ENCODE measurements around the gene CCNF.
"Not testable (repeated sequence)": the region's sequence is repeated elsewhere in the genome, so short reads cannot be mapped to it uniquely, and the experiment has no call there.

Gene CCNF

DNA sequence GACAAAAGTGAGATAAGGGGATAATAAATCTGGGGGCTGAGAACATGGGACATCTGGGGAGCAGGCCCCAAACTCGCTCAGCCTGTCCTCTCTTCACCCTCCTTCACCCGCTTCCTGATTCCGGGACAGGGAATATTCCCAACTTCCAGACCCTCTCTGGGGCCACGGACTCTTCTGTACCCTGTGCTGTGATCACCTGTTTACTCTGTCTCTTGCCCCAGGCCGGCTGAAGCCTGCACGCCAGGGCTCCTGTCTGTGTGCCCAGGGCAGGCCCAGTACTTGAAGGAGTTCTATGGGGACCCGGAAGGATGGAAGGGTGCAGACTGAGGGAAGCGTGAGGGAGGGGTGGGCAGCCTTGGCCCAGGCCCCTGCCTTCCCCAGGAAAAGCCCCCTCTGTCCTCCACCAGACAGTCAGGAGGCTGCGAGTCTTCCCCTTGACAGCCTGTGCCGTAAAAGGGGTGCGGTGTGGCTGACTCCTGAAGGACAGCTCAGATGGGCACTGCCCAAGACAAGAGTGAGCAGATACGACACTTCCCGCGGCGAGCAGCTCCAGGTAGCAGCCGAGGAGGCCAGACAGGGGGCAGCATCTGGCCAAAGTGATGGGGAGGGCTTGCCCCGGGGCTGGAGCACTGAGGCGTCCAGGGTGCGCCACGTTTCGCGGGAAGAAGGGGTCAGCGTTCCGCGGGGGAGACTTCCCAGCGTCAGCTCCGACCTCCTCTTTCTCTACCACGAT lies 1.0 kb upstream of the CCNF start:
- DNase-seq = no peak

DNA sequence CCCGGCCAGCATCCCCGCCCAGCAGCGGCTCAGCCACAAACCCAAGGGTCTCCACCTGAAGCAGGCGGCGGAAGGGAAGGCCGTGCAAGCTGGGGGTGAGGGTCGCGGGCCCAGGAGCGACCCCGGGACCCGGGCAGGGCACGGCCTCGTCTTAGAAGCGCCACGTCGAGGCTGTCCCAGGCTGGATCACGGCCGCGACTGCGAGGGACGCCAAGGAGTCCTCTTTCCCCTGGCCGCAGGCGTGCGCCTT lies 538 bp upstream of the CCNF start:
- no peak for DNase-seq

DNA sequence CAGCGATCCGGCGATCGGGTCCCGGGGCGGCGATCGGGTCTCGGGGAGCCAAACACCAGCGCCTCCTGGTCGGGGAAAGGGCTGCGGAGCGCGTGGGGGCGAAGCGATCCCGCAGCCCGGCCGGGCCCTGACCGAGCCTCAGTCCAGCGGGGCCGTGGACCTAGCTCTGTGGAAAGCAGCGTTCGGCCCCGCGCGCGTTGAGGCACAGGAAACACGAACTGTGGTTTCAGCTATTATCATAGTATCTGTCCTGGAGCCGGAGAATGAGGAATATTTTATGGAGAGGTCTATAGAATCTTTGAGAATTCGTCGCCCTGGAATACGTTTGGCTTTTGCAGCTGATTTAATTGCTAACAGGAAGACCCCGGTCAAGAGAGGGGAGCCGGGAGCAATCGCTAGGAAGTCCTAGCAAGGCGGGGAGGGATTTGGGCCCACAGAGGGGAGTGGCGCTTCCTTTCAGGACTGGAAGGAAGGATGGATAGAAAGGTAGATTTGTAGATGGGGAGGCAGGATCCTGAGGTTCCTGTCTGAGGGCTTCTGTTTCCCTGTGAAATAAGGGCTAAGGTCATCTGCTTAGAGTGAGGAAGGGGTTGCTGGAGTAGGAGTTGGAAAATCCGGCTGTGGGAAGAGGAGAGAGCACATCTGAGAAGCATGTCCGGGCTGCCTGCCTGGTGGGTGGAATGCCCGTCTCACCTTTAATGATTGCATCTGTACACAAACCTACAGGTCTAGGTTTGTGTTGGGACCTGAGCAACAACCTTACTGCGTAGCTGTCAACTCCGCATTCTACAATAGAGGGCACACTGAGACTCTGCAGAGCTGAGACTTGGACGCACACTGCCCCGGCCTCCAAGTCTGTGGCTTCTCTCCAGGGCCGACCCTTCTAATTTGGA lies 770 bp downstream of the CCNF start:
- peak; percentile 1 to 13 for DNase-seq

- DNase-seq = no peak
Measured at GRCh38 chr16:2432286-2432685, 3.0 kb downstream of the CCNF start.

- DNase-seq = no peak
Measured at GRCh38 chr16:2432801-2433505, 3.7 kb downstream of the CCNF start.

DNA sequence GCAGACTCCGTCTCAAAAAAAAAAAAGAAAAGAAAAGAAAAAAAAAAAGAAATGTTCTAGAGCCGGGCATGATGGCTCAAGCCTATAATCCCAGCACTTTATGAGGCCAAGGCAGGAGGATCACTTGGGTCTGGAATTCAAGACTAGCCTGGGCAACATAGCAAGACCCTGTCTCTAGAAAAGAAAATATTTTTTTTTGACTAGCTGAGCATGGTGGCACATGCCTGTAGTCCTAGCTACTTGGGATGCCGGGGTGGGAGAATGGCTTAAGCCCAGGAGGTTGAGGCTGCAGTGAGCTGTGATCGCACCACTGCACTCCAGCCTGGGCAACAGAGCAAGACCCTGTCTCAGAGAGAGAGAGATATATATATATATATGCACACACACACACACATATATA lies 6.0 kb downstream of the CCNF start:
- not testable (repeated sequence) for DNase-seq

DNA sequence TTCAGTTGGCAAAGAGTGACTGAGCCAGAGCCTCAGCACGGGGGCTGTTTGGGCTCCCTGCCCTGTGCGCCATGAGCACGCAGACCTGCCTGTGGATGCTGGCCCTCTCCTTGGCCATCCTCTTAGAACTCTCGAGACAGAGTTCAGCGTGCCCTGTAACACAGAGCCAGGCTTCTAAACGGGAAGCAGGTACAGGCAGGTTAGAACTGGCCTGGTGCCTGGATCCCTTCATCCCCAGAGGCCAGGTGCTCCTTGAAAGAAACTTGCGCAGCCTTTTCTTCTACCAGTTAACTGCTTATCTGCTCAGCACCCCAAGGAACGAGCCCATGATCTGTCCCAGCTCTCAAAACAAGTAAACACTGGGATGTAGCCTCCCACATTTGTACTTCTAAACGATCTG lies 6.9 kb downstream of the CCNF start:
- DNase-seq = no peak

DNA sequence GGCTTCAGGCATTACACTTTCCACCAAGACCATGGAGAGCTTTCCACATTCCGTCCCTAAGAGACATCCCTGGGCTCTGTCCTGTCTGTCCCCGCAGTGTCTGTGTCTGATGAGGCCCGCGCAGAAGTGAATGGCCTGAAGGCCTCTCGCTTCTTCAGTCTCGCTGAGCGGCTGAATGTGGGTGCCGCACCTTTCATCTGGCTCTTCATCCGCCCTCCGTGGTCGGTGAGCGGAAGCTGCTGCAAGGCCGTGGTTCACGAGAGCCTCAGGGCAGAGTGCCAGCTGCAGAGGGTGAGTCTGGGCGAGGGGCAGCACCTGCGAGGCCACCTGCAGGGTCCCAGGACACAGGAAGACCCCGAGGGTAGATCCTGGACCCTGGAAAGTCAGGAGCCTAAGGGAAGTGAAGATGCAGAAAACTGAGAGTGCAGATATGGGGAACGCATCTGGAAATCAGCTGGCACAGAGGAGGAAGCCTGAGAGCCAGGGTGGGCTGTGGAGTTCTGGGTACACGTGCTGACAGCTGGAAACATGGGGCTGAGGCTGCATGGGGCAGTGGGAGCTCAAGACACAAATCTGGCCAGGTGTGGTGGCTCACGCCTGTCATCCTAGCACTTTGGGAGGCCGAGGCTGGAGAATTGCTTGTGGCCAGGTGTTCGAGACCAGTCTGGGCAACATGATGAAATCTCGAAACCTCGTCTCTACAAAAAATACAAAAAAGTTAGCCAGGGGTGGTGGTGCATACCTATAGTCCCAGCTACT lies 8.0 kb downstream of the CCNF start:
- DNase-seq = no peak

- no peak for DNase-seq
Measured at GRCh38 chr16:2438121-2438520, 8.9 kb downstream of the CCNF start.

DNA sequence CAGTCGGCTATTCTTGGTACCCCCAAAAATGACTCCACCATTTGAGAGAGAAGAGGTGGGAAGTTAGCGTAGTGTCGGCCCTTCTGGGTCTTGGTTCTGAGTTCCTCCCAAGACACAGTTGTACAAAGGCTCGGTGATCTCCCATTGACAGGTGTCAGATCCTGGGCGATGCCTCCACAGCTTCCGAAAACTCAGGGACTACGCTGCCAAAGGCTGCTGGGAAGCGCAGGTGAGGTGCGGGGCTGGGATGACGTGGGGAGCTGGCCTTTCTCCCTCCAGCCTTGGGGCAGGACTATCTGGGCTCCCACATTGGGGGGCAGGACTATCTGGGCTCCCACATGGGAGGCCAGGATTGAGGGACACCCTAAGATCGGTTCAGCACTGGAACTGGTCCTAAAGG lies 10.4 kb downstream of the CCNF start:
- DNase-seq = no peak

DNA sequence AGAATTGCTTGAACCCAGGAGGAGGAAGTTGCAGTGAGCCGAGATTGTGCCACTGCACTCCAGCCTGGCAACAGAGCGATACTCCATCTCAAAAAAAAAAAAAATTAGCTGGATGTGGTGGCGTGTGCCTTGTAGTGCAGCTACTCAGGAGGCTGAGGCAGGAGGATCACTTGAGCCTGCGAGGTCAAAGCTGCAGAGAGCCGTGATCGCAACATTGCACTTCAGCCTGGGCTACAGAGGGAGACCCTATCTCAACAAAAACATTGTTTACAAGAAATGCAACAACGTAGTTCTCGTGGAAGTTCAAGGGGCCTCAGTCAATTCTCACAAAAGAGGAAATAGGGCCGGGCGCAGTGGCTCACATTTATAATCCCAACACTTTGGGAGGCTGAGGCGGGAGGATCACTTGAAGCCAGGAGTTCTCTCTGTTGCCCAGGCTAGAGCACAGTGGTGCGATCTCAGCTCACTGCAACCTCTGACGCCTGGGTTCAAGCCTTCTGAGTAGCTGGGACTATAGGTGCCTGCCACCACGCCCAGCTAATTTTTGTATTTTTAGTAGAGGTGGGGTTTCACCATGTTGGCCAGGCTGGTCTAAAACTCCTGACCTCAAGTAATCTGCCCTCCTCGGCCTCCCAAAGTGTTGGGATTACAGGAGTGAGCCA lies 12.0 kb downstream of the CCNF start:
- DNase-seq = not testable (repeated sequence)

DNA sequence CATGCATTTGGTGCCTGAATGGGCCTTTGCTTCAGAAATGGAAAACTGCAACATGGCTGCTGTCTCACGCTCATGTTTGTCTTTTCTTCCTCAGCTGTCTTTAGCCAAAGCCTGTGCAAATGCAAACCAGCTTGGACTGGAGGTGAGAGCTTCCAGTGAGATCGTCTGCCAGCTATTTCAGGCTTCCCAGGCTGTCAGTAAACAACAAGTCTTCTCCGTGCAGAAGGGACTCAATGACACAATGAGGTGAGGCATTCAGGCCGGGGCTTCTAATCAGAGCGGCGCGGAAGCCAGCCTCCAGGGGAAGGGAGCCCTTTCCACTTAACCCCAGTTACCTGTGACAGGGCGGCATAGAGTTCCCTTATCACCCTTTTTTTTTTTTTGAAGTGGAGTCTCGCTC lies 14.3 kb downstream of the CCNF start:
- no peak for DNase-seq

DNA sequence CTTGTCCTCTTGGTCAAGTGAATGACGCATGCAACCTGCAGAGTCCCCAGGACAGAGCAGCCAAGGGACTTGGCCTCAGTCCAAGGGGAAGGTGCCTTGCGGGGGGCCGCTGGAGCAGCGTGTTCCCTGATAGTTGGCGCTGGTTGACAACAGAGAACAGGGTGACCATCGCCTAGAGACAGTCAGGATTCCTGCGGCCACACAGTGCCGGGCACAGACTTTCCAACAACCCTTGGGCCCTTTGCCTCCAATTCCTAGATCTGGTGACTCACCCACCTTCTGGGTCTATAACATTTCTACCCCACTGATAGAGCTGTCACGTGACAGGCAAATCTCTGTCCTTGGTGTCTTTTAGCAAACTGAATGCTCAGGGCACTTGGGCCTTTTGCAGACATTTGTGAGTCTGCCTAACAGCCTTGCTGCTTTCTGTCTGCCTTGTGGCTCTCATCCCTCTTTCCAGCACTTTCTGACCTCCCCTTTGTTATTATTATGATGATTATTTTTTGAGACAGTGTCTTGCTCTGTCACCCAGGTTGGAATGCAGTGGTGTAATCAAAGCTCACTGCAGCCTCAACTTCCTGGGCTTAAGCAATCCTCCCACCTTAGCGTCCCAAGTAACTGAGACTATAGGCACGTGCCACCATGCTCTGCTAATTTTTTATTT lies 18.8 kb downstream of the CCNF start:
- DNase-seq = no peak

DNA sequence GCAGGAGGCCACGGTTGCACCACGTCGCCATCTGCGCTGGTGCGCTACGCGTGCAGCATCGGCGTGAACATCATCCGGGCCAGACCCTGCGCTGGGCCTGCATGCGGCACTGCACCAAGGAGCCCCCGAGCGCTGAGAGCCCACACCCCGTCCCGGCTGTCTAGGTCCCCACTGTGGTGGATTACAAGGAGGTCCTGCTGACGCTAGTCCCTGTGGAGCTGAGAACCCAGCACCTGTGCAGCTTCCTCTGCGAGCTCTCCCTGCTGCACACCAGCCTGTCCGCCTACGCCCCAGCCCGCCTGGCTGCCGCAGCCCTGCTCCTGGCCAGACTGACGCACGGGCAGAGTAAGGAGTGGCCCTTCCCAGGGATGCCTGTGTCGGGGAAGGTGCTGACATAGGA lies 19.9 kb downstream of the CCNF start:
- DNase-seq = no peak

GRCh38 chr16:2450535-2450934 lies 21.3 kb downstream of the CCNF start:
- no peak for DNase-seq

GRCh38 chr16:2450975-2451381 lies 21.7 kb downstream of the CCNF start:
- DNase-seq = no peak

DNA sequence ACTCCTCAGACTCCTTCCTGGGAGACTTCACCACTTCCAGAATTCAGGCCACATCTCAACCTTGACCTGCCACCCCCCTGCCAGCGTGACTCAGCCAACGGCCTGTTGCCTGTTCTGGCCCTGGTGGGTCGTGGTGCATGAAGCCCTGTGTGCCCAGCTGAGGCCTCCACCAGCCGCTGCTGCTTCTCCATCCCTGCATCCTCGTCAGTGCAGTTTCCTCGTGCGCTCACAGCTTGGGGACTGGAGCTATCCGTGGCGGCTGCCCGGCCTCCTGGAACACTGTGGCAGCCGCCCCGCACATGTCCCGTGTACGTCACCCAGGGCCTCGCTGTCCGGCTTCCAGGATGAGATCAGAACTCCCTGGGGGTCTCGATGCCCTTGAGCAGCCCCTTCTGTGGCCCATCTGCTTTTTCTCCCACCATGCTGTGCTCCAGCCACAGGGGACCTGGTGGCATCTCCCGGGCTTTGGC lies 22.6 kb downstream of the CCNF start:
- no peak for DNase-seq

GRCh38 chr16:2452650-2453049 lies 23.4 kb downstream of the CCNF start:
- DNase-seq = no peak

- DNase-seq = no peak
Measured at GRCh38 chr16:2455081-2455845, 26.0 kb downstream of the CCNF start.

DNA sequence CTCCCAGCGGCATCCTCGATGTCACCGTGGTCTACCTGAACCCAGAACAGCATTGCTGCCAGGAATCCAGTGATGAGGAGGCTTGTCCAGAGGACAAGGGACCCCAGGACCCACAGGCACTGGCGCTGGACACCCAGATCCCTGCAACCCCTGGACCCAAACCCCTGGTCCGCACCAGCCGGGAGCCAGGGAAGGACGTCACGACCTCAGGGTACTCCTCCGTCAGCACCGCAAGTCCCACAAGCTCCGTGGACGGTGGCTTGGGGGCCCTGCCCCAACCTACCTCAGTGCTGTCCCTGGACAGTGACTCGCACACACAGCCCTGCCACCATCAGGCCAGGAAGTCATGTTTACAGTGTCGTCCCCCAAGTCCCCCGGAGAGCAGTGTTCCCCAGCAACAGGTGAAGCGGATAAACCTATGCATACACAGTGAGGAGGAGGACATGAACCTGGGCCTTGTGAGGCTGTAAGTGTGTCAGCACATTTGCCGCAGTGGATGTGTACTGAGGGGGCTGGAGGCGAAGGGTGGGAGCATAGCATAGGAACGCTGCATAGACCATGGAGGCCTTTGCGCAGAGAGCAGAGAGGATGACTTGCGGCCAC lies 27.4 kb downstream of the CCNF start:
- DNase-seq = no peak

DNA sequence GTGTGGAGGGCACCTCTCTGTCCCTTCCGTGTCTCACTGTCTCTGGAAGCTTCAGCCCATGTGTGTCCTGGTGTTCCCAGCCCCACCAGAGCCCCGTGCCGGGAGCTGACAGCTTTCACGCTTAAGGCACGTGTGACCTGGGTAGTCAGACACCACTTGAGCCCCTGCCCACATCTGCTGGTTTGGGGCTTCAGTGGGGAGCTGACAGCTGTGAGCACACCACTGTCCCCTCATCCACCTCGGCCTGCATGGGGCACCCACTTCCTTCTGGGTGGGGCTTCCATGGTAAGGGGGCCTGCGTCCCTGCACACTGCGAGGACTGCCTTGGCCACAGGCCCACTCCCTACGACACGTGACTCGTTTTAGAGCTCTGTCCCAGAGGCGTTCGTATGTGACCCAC lies 28.0 kb downstream of the CCNF start:
- no peak for DNase-seq
